GM12891 (cell line): ENCODE data around the gene FSD2.

ENCODE experiments used
- POLR2A ChIP-seq: IDR thresholded peaks from 2 replicates; pipeline ENCODE4 v1.6.1; 2011; ENCODE audit warnings: low read depth, low read length, control low read depth
- POLR2AphosphoS5 ChIP-seq: IDR thresholded peaks from 2 replicates; pipeline ENCODE4 v1.6.1; 2011; ENCODE audit warnings: low read depth, low read length, control low read depth
- TAF1 ChIP-seq: IDR thresholded peaks from 2 replicates; pipeline ENCODE4 v1.6.1; 2011; ENCODE audit warnings: low read depth, low read length, control low read depth

DNA sequence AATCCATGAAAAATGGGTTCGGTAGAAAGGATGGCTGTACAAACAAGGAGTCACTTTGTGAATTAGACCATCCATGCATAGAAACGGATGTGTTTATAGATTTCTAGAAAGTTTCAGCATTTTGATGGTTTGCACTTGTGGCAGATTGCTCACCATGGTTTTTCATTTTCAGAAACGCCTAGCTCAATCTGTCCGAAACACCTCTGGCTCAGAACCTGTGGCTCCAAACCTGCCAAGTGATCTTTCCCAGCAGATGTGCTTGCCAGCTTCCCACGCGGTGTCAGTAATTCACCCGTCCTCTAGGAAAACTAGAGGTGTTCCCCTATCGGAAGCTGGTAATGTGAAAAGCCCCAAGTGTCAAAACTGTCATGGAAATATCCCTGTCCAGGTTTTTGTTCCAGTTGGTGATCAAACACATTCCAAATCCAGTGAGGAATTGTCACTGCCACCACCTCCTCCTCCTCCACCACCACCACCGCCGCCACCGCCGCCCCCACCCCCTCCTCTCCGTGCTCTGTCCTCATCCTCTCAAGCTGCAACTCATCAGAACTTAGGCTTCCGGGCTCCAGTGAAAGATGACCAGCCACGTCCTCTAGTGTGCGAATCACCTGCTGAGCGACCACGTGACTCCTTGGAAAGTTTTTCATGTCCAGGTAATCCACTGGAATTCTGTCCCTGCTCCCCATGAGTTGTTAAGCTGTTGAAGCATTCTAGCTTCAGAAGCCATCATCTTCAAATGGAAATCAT lies 24.7 kb upstream of the FSD2 start:
- TF ChIP-seq POLR2AphosphoS5 (no peak), POLR2A (no peak), TAF1 (no peak)
